ENCODE results near the gene PTPN2. TPM values are rescaled to one million over a fixed set of nuclear protein-coding genes. Genes with fewer than 3 reads are reported as not detected.

Gene PTPN2
- polyA plus RNA-seq, 2 of the 4 experiments (the other 2 are of a cell fraction) = 23.0 to 32.4 TPM

- DNase-seq (ENCODE audit: low read depth in 1 of 2, low spot score in 1 of 2) = no peak
- Histone ChIP-seq H3K9me3 (no peaks in the 10 kb centered on the region), H3K4me2 (no peak overlapping the region), H3K4me3 (no peak overlapping the region), H3K27ac (no peak overlapping the region), H3K4me1 (no peaks in the 10 kb centered on the region)
- CTCF ChIA-PET = no interaction called here
- ATAC-seq = no peak
- 95% methylated on average over 2 of the region's 2 CpGs for WGBS (ENCODE audit: missing lambda C conversion rate)
- POLR2A ChIA-PET = no interaction called here
- TF ChIP-seq SMC3 (IDR thresholded peaks at IDR 0.05) (no peak), MAFK (IDR thresholded peaks at IDR 0.05; ENCODE audit: partially characterized antibody) (peak; percentile 66)
- no peak for FAIRE-seq
Measured at GRCh38 chr18:12786669-12787068, 97.4 kb downstream of the PTPN2 start.

GRCh38 chr18:12783524-12783923, 100.5 kb downstream of the PTPN2 start:
- Histone ChIP-seq H3K4me3 (no peak overlapping the region), H3K9me3 (no peaks in the 10 kb centered on the region), H3K4me2 (no peak overlapping the region), H3K27ac (no peak overlapping the region), H3K4me1 (no peaks in the 10 kb centered on the region)
- 88% methylated on average over 8 of the region's 8 CpGs for WGBS (ENCODE audit: missing lambda C conversion rate)
- FAIRE-seq (no peak), ATAC-seq (no peak), DNase-seq (ENCODE audit: low read depth in 1 of 2, low spot score in 1 of 2) (no peak)
- TF ChIP-seq USF2 (IDR thresholded peaks at IDR 0.05) = no peak
- TF ChIP-seq SREBF2 (IDR thresholded peaks at IDR 0.05) = no peak
- no peak for TF ChIP-seq PBX3 (IDR thresholded peaks at IDR 0.05)
- no peak for TF ChIP-seq HOXA7 (CRISPR knock-in tag; IDR thresholded peaks at IDR 0.05)
- no peak for TF ChIP-seq MAX (IDR thresholded peaks at IDR 0.05)
- TF ChIP-seq HDAC2 (IDR thresholded peaks at IDR 0.05) = no peak
- no peak for TF ChIP-seq ZSCAN20 (CRISPR knock-in tag; IDR thresholded peaks at IDR 0.05)
- TF ChIP-seq RNF2 (IDR thresholded peaks at IDR 0.05; ENCODE audit: borderline replicate concordance, low read depth) = no peak
- no peak for TF ChIP-seq HEYL (CRISPR knock-in tag; IDR thresholded peaks at IDR 0.05)
- no peak for TF ChIP-seq PHF8 (IDR thresholded peaks at IDR 0.05; ENCODE audit: borderline replicate concordance, low read depth)
- no peak for TF ChIP-seq MAFK (IDR thresholded peaks at IDR 0.05; ENCODE audit: partially characterized antibody)
- no peak for TF ChIP-seq CHD2 (IDR thresholded peaks at IDR 0.05; ENCODE audit: low read length, partially characterized antibody)
- no peak for TF ChIP-seq POLR2A (IDR thresholded peaks at IDR 0.05; ENCODE audit: low read length)
- TF ChIP-seq FOXS1 (CRISPR knock-in tag; IDR thresholded peaks at IDR 0.05) = no peak
- ChIA-PET CTCF (interaction anchor here (1.1 to 2.1 kb wide), 3 partner anchors 11 to 151 kb away, joined by 3 to 9 read pairs (median 4); no protein-coding TSS in a partner anchor), POLR2A (interaction anchor here (1.8 kb wide), 1 partner anchor 100 kb away, joined by 8 read pairs; the partner anchor contains the start of gene PTPN2)

GRCh38 chr18:12782521-12782920, 101.5 kb downstream of the PTPN2 start:
- ChIA-PET CTCF (interaction anchor here (1.1 to 2.1 kb wide), 4 partner anchors 12 to 152 kb away, joined by 3 to 9 read pairs (median 4); no protein-coding TSS in a partner anchor), POLR2A (interaction anchor here (1.8 kb wide), 1 partner anchor 101 kb away, joined by 8 read pairs; the partner anchor contains the start of gene PTPN2)
- Histone ChIP-seq H3K27ac (no peak overlapping the region), H3K9me3 (no peaks in the 10 kb centered on the region), H3K4me2 (no peak overlapping the region), H3K4me1 (no peaks in the 10 kb centered on the region), H3K4me3 (no peak overlapping the region)
- no peak for DNase-seq (ENCODE audit: low read depth in 1 of 2, low spot score in 1 of 2)
- WGBS (ENCODE audit: missing lambda C conversion rate) = 77% methylated on average over 6 of the region's 6 CpGs
- ATAC-seq = no peak
- no peak for FAIRE-seq
- TF ChIP-seq FOSB (CRISPR knock-in tag; IDR thresholded peaks at IDR 0.05) (no peak), HDAC2 (IDR thresholded peaks at IDR 0.05) (no peak), POLR2A (IDR thresholded peaks at IDR 0.05; ENCODE audit: low read length) (no peak), HOXB13 (CRISPR knock-in tag; IDR thresholded peaks at IDR 0.05; ENCODE audit: low read depth) (no peak), ELK1 (IDR thresholded peaks at IDR 0.05; ENCODE audit: low read depth, low read length) (no peak), HEYL (CRISPR knock-in tag; IDR thresholded peaks at IDR 0.05) (no peak), ATOH8 (CRISPR knock-in tag; IDR thresholded peaks at IDR 0.05; ENCODE audit: low read depth) (no peak), MYC (IDR thresholded peaks at IDR 0.05; ENCODE audit: borderline replicate concordance, low read length) (no peak), MAFK (IDR thresholded peaks at IDR 0.05; ENCODE audit: partially characterized antibody) (no peak), EHF (CRISPR knock-in tag; IDR thresholded peaks at IDR 0.05) (no peak), EP300 (IDR thresholded peaks at IDR 0.05) (no peak), RFX5 (IDR thresholded peaks at IDR 0.05) (no peak), CHD4 (IDR thresholded peaks at IDR 0.05; ENCODE audit: borderline replicate concordance) (no peak), ZSCAN20 (CRISPR knock-in tag; IDR thresholded peaks at IDR 0.05) (no peak), ESRRA (IDR thresholded peaks at IDR 0.05; ENCODE audit: borderline replicate concordance, low read length) (no peak), RCOR1 (IDR thresholded peaks at IDR 0.05; ENCODE audit: low read depth, low read length) (no peak)
